ENCODE data around the gene AMZ1. TPM values are rescaled to one million over a fixed set of nuclear protein-coding genes. Genes with fewer than 3 reads are reported as not detected.
"Not testable (repeated sequence)": the region's sequence is repeated elsewhere in the genome, so short reads cannot be mapped to it uniquely, and the experiment has no call there.

The AMZ1 gene
- total RNA-seq, 4 donors from 2014 or later = 0.35 to 4.6 (median 4.4) TPM; not detected in 1

DNA sequence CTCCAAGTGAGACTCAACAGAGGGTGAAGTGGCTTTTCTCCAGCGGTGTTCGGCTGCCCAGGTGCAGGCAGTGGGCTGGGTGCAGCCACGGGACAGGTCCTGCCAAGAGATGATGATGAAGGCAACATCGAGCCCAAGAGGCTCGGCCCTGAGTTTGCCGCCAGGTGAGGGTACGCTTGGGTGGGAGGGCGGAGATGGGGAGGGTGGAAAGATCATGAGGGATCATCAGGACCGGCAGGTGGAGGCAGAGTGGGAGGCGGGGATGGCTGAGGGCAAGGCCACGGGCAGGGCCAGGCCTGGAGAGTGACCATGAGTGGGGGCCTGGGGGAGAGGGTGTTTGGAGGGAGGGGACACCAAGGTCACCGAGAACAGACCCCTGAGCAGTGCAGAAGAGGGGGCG lies 17.8 kb upstream of the AMZ1 start:
- TF ChIP-seq, protein P1, sequence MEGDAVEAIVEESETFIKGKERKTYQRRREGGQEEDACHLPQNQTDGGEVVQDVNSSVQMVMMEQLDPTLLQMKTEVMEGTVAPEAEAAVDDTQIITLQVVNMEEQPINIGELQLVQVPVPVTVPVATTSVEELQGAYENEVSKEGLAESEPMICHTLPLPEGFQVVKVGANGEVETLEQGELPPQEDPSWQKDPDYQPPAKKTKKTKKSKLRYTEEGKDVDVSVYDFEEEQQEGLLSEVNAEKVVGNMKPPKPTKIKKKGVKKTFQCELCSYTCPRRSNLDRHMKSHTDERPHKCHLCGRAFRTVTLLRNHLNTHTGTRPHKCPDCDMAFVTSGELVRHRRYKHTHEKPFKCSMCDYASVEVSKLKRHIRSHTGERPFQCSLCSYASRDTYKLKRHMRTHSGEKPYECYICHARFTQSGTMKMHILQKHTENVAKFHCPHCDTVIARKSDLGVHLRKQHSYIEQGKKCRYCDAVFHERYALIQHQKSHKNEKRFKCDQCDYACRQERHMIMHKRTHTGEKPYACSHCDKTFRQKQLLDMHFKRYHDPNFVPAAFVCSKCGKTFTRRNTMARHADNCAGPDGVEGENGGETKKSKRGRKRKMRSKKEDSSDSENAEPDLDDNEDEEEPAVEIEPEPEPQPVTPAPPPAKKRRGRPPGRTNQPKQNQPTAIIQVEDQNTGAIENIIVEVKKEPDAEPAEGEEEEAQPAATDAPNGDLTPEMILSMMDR (IDR thresholded peaks at IDR 0.05) = no peak
- TF ChIP-seq POLR2A (IDR thresholded peaks at IDR 0.05) = no peak
- H3K36me3 ChIP-seq = no peaks in the 10 kb centered on the region
- H3K27ac ChIP-seq = no peak overlapping the region
- no peak overlapping the region for H3K4me3 ChIP-seq
- no peaks in the 10 kb centered on the region for H3K9me3 ChIP-seq
- intact Hi-C loops (cut with DNase I; ENCODE audit: low total_unique reads) = no loop called here
- DNase-seq = peak in 1 of 2 donors; percentile 15
- no peaks in the 10 kb centered on the region for H3K4me1 ChIP-seq
- no peaks in the 10 kb centered on the region for H3K27me3 ChIP-seq

DNA sequence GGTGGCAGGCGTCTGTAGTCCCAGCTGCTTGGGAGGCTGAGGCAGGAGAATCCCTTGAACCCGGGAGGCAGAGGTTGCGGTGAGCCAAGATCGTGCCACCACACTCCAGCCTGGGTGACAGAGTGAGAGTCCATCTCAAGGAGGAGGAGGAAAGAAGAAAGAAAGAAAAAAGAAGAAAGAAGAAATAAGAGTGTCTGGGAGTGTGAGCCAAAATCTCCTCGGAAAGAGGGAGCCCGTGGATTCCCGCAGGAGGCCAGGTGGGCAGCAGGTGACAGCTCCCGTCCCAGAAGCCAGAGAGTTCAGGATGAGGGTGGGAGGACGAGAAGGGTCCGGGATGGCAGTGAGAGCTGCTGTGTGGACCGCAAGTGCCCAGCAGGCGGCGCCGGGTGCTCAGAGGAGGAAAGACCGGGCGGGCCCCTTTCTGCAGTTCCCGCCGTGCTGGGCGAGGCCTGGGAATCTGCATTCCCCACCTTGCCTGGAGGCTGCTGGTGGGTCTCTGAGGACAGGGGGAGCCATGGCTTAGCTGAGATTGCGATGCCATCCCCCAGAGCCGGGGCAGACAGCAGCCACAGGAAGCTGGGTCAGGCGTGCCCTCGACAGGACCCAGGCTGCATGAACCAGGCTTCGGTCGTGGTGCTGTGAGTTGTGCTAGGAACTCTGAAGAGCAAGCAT lies 17.1 kb upstream of the AMZ1 start:
- TF ChIP-seq, protein P1 (IDR thresholded peaks at IDR 0.05) = peak; percentile 56 to 84 (median 76)
- no peak for TF ChIP-seq POLR2A (IDR thresholded peaks at IDR 0.05)
- intact Hi-C loops (cut with DNase I; ENCODE audit: low total_unique reads) = no loop called here
- H3K4me3 ChIP-seq = no peak overlapping the region
- H3K9me3 ChIP-seq = no peaks in the 10 kb centered on the region
- no peaks in the 10 kb centered on the region for H3K36me3 ChIP-seq
- H3K27me3 ChIP-seq = no peaks in the 10 kb centered on the region
- no peaks in the 10 kb centered on the region for H3K4me1 ChIP-seq
- H3K27ac ChIP-seq = no peak overlapping the region
- peak in 1 of 2 donors; percentile 59 for DNase-seq

DNA sequence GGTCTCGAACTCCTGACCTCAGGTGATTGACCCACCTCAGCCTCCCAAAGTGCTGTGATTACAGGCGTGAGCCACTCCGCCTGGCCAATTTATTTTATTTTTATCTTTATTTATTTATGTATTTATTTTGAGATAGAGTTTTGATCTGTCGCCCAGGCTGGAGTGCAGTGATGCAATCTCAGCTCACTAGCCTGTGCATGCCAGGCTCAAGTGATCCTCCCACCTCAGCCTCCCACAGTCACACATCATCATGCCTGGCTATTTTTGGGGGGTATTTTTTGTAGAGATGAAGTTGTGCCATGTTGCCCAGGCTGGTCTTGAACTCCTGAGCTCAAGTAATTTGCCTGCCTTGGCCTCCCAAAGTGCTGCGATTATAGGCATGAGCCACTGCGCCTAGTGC lies 14.8 kb upstream of the AMZ1 start:
- H3K9me3 ChIP-seq; H3K36me3 ChIP-seq; DNase-seq; H3K27ac ChIP-seq; H3K4me3 ChIP-seq; H3K4me1 ChIP-seq; H3K27me3 ChIP-seq; intact Hi-C loops (cut with DNase I; ENCODE audit: low total_unique reads): not testable (repeated sequence)

DNA sequence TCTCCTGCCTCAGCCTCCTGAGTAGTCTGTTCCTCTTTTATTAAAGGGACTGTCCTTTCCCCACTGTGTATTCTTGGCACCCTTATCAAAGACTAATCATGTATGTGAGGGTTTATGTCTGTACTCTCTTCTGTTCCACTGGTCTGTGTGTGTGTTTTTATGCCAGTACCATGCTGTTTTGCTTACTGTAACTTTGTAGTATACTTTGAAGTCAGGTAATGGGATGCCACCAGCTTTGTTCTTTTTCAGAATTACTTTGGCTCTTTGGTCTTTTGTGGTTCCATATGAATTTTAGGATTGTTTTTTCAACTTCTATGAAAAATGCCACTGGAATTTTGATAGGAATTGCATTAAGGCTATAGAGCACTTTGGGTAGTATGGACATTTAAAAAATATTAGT lies 14.1 kb upstream of the AMZ1 start:
- Histone ChIP-seq H3K9me3 (no peaks in the 10 kb centered on the region), H3K36me3 (no peaks in the 10 kb centered on the region), H3K4me3 (no peak overlapping the region), H3K4me1 (no peaks in the 10 kb centered on the region), H3K27me3 (no peaks in the 10 kb centered on the region), H3K27ac (no peak overlapping the region)
- DNase-seq = no peak
- intact Hi-C loops (cut with DNase I; ENCODE audit: low total_unique reads) = no loop called here
- no peak for TF ChIP-seq POLR2A (IDR thresholded peaks at IDR 0.05)
- TF ChIP-seq, protein P1 (IDR thresholded peaks at IDR 0.05) = no peak

DNA sequence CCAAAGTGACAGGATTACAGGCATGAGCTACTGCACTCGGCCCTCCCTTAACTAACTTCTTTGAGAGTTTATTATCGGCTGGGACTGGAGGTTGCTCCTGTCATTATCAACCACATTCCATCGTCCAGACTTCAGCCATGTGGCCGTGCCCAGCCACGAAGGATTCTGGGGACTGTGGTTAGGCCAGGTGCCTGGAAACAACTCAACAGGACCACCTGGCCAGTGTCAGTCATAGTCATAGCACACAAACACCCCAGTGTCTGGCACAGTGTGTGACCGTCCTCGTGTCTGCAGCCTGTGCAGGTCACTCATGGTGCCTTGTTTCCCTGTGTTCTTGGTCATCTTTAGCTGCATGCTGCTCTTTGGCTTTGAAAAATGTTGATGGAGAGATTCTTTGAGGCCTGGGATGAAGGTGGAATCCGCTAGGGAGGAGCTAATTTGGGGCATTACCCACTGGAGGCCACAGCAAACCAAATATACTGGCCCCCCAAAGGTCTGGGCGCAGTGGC lies 12.7 kb upstream of the AMZ1 start:
- Histone ChIP-seq H3K27ac (no peak overlapping the region), H3K4me1 (peaks cover 0 to 7% of the 10 kb centered on the region in 2 donors), H3K27me3 (no peaks in the 10 kb centered on the region), H3K9me3 (no peaks in the 10 kb centered on the region), H3K36me3 (no peaks in the 10 kb centered on the region), H3K4me3 (no peak overlapping the region)
- no peak for DNase-seq
- TF ChIP-seq, protein P1 (IDR thresholded peaks at IDR 0.05) = no peak
- no peak for TF ChIP-seq POLR2A (IDR thresholded peaks at IDR 0.05)
- intact Hi-C loops (cut with DNase I; ENCODE audit: low total_unique reads) = no loop called here

DNA sequence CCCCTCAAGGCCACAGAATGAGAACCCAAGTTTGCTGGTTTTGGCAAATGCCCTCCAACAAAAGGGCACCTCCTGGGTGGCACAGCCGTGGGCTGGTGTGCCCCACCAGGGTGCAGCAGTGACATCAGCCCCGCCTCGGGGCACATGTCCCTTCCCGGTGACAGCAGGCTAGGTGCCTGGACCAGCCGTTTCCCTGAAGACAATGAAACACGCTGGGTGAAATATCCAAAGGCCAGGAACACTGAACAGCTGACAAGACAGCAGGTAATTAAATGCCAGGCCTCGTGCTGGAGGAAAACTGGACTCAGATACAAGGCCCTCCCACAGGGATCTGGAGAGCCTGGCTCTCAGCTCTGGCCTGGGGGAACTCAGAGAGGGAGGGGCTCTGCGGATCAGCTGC lies 11.4 kb upstream of the AMZ1 start:
- DNase-seq; intact Hi-C loops (cut with DNase I; ENCODE audit: low total_unique reads); H3K4me3 ChIP-seq; H3K9me3 ChIP-seq; H3K27ac ChIP-seq; H3K4me1 ChIP-seq; H3K36me3 ChIP-seq; H3K27me3 ChIP-seq: not testable (repeated sequence)

DNA sequence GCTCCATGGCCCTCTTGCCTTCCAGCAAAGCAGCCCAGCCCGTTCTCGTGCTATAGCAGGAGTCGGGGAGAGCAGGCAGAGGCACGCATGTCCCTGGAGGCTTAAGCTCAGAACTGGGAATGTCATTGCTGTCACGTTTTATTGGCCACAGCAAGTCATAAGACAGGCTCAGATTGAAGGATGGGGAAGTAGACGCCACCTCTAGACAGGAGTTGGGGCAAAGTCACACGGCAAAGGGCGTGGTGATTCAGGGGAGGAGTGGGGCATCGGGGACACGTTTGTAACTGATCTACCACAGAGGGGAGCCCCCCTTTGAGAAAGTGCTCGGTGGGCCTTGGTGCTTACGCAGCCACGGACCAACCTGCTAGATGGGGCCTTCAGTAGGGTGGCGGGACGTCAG lies 9.5 kb upstream of the AMZ1 start:
- H3K27me3 ChIP-seq; intact Hi-C loops (cut with DNase I; ENCODE audit: low total_unique reads); DNase-seq; H3K9me3 ChIP-seq; H3K4me3 ChIP-seq; H3K4me1 ChIP-seq; H3K27ac ChIP-seq; H3K36me3 ChIP-seq: not testable (repeated sequence)

DNA sequence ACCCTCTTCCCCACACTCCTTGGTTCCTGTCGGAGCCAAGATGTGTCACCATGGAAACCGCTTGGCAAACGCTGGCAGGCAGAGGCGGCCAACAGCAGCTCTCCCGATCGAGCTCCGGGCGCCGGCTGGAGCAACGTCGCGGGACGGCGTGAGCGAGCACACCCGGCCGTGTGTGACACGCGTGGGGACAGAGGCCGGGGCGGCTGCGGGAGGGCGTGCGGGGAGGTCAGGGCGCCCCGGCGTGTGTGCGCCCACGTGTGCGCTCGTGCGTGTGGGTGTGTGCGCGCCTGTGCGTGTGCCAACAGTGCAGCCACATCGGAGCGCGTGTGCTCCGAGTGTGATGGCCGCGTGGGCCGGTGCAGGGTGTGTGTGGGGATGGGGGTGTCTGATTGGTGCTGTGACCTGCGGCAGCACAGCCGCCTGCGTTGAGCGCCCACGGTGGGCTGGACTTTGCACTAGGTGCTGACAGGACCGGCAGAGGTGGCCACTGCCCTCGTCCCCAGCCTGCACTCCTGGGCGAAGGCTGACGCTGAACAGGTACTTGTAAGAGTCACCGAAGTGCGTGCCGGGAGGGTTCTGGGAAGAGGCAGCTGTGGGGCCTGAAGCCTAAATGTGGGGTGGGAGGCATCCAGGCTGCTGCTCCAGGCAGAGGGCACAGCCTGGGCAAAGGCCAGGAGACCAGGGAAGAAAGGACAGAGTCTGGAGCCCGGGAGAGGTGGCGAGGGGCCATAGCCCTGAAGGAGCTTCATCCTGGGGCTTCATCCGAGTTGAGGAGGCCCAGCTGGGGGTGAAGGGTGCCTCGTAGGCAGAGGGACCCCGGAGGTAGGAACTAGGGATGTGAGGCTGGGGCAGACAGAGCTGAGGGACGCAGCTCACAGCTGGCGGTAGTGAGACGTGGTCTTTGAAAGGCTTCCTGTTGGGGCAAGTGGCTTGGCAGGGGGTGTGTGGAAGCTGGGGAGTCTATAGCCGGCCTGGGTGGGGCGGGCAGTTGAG lies 8.6 kb upstream of the AMZ1 start:
- intact Hi-C loops (cut with DNase I; ENCODE audit: low total_unique reads); H3K27ac ChIP-seq; H3K4me1 ChIP-seq; H3K4me3 ChIP-seq; DNase-seq; H3K36me3 ChIP-seq; H3K9me3 ChIP-seq; H3K27me3 ChIP-seq: not testable (repeated sequence)
